Measurements from ENCODE around the gene DROSHA. TPM values are rescaled to one million over a fixed set of nuclear protein-coding genes. Genes with fewer than 3 reads are reported as not detected.

DROSHA gene
- total and polyA plus RNA-seq, 2 of the 4 experiments (the other 2 are of a cell fraction) = 36.4 to 36.5 TPM

GRCh38 chr5:31364881-31365636 is 166.8 kb downstream of the DROSHA start:
- Histone ChIP-seq H2BK5ac (ENCODE audit: low read depth, low read length, poor library complexity, severe bottlenecking) (peak overlapping the region; percentile 100), H3K9me3 (ENCODE audit: control insufficient read depth, insufficient read depth, low read length) (no peaks in the 10 kb centered on the region), H2AFZ (replicated peaks; ENCODE audit: low read length, poor library complexity) (no peak overlapping the region), H4K8ac (ENCODE audit: low read depth in 2 of 2, low read length in 2 of 2) (peak overlapping the region; percentile 96), H3K4me1 (ENCODE audit: control insufficient read depth, insufficient read depth, low read length) (peaks cover 34% of the 10 kb centered on the region), H4K5ac (ENCODE audit: low read depth, low read length) (peak overlapping the region; percentile 98; the same call in 1 of the 2 replicates), H3K27ac (ENCODE audit: insufficient read depth, low read length) (peak overlapping the region; percentile 100), H2BK15ac (ENCODE audit: low read depth, low read length) (peak overlapping the region; percentile 94; the same call in 1 of the 3 replicates), H3K18ac (ENCODE audit: low read depth, low read length) (peak overlapping the region; percentile 100), H3K9ac (ENCODE audit: low read depth, low read length) (no peak overlapping the region), H2BK120ac (ENCODE audit: low read depth, low read length) (peak overlapping the region; percentile 98), H2AK5ac (ENCODE audit: low read depth, low read length) (no peak overlapping the region; the same call in 1 of the 2 replicates), H3K56ac (ENCODE audit: extremely low read depth, insufficient read depth, low read length) (peak overlapping the region; percentile 98), H2AK9ac (replicated peaks; ENCODE audit: low read depth, low read length, poor library complexity) (no peak overlapping the region), H2BK20ac (ENCODE audit: low read depth, low read length) (peak overlapping the region; percentile 99), H4K20me1 (ENCODE audit: insufficient read depth, low read length) (no peaks in the 10 kb centered on the region), H3K14ac (replicated peaks; ENCODE audit: low read depth, low read length) (peak overlapping the region; percentile 98; the same call in 1 of the 2 replicates), H3K27me3 (ENCODE audit: control insufficient read depth, insufficient read depth, low read length) (no peaks in the 10 kb centered on the region), H3K4ac (ENCODE audit: low read depth, low read length) (peak overlapping the region; percentile 99), H3K9me1 (ENCODE audit: insufficient read depth, low read length) (peaks cover 13% of the 10 kb centered on the region), H3K4me2 (ENCODE audit: low read depth, low read length) (peak overlapping the region; percentile 31; the same call in 1 of the 2 replicates), H3K4me3 (ENCODE audit: insufficient read depth, low read depth, low read length) (no peak overlapping the region), H3K23ac (ENCODE audit: low read depth, low read length) (peak overlapping the region; percentile 96; the same call in 1 of the 2 replicates), H3K36me3 (ENCODE audit: control insufficient read depth, insufficient read depth, low read length) (no peaks in the 10 kb centered on the region), H4K91ac (ENCODE audit: insufficient read depth, low read depth, low read length) (peak overlapping the region; percentile 97), H3K79me1 (ENCODE audit: low read depth in 1 of 2, low read length in 2 of 2) (no peaks in the 10 kb centered on the region)
- DNase-seq = peak; percentile 90
- no TSS peak for BruUV-seq (replicated peaks)
- CTCF ChIA-PET = no interaction called here
- in situ Hi-C loops (cut with MboI; ENCODE audit: low sequenced_read_pairs) (no loop called here), intact Hi-C loops (cut with micrococcal nuclease) (loop anchor here (5.0 kb wide), 1 partner anchor 112 kb away; no protein-coding TSS in a partner anchor), dilution Hi-C loops (cut with HindIII; ENCODE audit: low sequenced_read_pairs, unreplicated experiment) (no loop called here)
- no peak for TF ChIP-seq SMC3 (IDR thresholded peaks at IDR 0.05; ENCODE audit: low read depth, low read length)
- TF ChIP-seq FOS (IDR thresholded peaks at IDR 0.05; ENCODE audit: low read depth, low read length) = peak; percentile 49; the same call in 1 of the 2 replicates
- TF ChIP-seq MXI1 (IDR thresholded peaks at IDR 0.05; ENCODE audit: borderline replicate concordance, low read depth, low read length) = no peak
- POLR2A ChIA-PET (ENCODE audit: unreplicated experiment) = interaction anchor here (0.7 kb wide), 1 partner anchor 116 kb away, joined by 3 read pairs; no protein-coding TSS in a partner anchor
- peak; percentile 75 for ATAC-seq (ENCODE audit: low read depth)
- 60% methylated on average over 1 of the region's 2 CpGs; no CpG with 5 or more reads in 1 of the 2 experiments for WGBS, 2 experiments (ENCODE audit: extremely low coverage in 2 of 2, insufficient read length in 1 of 2)
